NB4 (cell line): Measurements from ENCODE around the gene PDE11A.

Source experiments
- DNase-seq: peaks from one replicate; pipeline ENCODE4 v3.0.0; 2010; ENCODE audit warnings: low read depth
- H3K4me3 ChIP-seq: one replicate; pipeline ENCODE4 v1.5.1; 2011; ENCODE audit warnings: mild to moderate bottlenecking, low read depth, low read length, moderate library complexity
- MYC ChIP-seq: IDR thresholded peaks from 2 replicates; pipeline ENCODE4 v1.6.1; 2011; ENCODE audit warnings: low read depth, low read length
- POLR2A ChIP-seq: IDR thresholded peaks from 2 replicates; pipeline ENCODE4 v1.6.1; 2011; ENCODE audit warnings: mild to moderate bottlenecking; ENCODE audit not compliant: insufficient read length; ENCODE audit errors: extremely low read depth
- TF ChIP-seq, protein P1 (sequence below): IDR thresholded peaks from one replicate; pipeline ENCODE4 v1.5.1; 2012; ENCODE audit warnings: low read depth, low read length
- TF ChIP-seq, protein P2 (sequence below): IDR thresholded peaks from 2 replicates; pipeline ENCODE4 v1.6.1; 2011; ENCODE audit warnings: low read depth, low read length

PDE11A gene

DNA sequence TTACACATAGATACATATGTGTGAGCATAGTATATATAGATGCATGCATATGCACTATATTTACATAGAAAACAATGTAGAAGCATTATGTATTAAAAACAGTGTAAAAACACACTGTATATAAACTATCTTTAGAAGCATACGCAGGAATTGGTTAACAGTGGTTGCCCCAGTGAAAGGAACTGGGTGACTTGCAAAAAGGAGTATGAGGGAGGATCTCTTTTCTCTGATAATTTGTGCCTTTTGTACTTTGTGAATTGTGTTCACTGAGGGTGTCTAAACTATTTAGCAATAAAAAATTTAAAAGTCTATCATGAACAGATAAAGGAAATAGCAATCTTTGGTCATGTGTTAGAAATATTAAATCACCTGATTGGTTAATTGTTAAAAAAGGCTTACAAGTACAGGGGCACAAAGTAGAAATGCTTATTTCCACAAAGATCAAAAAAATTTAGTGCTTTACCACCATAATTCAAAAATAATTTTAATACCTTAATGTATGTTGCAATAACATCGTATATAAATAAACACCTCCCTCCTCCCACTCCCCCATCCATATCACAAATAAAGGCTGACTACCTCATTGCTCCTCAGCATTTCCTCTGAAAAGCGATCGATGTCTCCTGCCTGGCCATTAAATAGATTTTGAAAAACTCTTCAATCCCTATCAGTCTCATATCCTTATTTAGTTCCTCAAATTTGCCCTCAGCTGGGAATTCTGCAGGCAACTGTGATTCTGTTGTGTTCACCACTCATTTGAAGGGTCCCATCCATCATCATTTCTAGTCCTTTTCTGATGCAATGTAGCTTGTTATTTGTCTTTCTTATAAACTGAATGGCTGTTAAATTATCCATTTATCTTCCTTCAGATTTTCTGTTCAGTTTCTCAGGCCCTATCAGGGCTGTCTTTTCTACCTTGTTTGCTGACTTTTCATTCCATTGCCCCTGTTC lies 422.7 kb downstream of the PDE11A start:
- no peak for TF ChIP-seq MYC
- TF ChIP-seq, protein P1, sequence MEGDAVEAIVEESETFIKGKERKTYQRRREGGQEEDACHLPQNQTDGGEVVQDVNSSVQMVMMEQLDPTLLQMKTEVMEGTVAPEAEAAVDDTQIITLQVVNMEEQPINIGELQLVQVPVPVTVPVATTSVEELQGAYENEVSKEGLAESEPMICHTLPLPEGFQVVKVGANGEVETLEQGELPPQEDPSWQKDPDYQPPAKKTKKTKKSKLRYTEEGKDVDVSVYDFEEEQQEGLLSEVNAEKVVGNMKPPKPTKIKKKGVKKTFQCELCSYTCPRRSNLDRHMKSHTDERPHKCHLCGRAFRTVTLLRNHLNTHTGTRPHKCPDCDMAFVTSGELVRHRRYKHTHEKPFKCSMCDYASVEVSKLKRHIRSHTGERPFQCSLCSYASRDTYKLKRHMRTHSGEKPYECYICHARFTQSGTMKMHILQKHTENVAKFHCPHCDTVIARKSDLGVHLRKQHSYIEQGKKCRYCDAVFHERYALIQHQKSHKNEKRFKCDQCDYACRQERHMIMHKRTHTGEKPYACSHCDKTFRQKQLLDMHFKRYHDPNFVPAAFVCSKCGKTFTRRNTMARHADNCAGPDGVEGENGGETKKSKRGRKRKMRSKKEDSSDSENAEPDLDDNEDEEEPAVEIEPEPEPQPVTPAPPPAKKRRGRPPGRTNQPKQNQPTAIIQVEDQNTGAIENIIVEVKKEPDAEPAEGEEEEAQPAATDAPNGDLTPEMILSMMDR: no peak
- TF ChIP-seq, protein P2, sequence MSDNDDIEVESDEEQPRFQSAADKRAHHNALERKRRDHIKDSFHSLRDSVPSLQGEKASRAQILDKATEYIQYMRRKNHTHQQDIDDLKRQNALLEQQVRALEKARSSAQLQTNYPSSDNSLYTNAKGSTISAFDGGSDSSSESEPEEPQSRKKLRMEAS: no peak
- TF ChIP-seq POLR2A: no peak
- no peak for DNase-seq
- H3K4me3 ChIP-seq: no peak overlapping the region

DNA sequence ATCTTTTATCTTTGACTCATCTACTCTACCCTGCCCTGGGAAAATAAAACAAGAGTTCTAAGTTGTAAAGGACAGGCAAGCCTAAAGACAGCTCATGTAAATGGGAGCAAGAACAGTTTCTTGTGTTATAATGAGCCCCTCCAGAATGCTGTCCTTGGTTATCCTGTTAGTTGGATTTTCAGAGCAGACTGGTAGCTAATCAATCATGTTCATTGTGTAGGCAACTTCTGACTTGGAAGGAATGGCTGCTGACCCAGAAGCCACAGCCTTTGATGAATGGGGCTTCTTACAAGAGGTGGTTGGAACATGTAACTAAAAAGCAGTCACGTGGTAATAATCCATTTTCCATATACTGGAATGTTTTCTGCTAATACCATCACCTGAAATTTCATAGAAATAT lies 425.8 kb downstream of the PDE11A start:
- DNase-seq: no peak
- TF ChIP-seq MYC: no peak
- TF ChIP-seq, protein P1: no peak
- TF ChIP-seq, protein P2: no peak
- no peak for TF ChIP-seq POLR2A

DNA sequence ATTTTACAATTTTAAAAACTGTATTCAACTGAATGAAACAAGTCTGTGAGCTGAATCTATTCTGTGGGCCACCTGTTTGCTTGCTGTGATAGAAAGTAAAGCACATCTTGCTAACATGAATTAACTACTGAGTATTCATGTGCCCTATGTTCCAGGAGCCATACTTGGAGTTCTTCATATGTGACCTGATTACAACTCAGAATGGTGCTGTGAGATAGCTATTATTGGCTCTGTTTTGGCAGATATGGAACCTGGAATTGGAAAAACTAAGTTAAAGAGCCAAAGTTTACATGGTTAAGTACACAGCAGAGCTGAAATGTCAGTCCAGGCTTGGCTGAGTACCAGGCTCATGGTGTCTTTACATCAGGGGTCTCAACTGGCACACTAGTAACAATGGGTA lies 426.3 kb downstream of the PDE11A start:
- TF ChIP-seq MYC (no peak), POLR2A (no peak)
- TF ChIP-seq, protein P1: no peak
- TF ChIP-seq, protein P2: no peak
- no peak for DNase-seq

More for the DNA sequence above, 425.8 kb downstream of the PDE11A start:
- no peak overlapping the region for H3K4me3 ChIP-seq

DNA sequence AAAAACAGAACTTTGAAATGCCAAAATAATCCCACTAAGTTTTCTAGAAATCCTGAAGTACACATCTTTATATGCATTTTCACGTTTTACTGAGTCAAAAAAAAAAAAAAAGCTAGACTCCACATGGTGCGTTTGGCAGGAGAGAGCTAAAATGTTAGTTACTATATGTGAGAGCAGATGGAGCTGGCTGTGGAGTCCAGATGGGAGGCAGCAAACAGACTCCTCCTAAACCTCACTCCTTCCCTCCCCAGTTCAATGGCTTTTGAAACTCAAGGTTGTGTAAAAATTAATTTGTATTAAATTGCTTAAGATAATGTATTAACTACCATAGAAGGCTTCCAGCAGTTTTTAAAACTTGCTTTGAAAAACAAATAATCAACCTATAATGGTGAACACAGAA lies 431.2 kb downstream of the PDE11A start:
- TF ChIP-seq, protein P1: no peak
- TF ChIP-seq, protein P2: no peak
- TF ChIP-seq MYC (no peak), POLR2A (no peak)
- H3K4me3 ChIP-seq: no peak overlapping the region
- no peak for DNase-seq

More for the DNA sequence above, 426.3 kb downstream of the PDE11A start:
- no peak overlapping the region for H3K4me3 ChIP-seq

DNA sequence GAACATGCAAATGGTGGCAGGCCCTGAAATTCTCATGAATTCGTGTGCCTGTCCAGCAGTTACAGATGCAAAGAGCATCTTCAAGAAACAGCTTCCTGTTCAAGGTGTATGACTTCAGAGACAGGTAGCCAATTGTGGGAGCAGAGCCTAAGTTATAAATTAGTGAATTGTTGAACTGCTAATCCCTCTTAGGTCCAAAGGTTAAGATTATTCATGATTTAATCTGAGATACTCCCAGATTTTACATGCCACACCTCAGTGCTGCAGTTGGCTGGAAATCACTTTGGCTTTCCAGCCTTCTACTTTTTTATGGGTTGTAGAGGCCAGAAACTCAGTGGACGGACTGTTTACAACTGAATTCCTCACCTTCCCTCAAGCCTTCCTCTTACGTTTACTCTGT lies 432.2 kb downstream of the PDE11A start:
- no peak for DNase-seq
- no peak overlapping the region for H3K4me3 ChIP-seq
- TF ChIP-seq, protein P2: no peak
- no peak for TF ChIP-seq MYC

DNA sequence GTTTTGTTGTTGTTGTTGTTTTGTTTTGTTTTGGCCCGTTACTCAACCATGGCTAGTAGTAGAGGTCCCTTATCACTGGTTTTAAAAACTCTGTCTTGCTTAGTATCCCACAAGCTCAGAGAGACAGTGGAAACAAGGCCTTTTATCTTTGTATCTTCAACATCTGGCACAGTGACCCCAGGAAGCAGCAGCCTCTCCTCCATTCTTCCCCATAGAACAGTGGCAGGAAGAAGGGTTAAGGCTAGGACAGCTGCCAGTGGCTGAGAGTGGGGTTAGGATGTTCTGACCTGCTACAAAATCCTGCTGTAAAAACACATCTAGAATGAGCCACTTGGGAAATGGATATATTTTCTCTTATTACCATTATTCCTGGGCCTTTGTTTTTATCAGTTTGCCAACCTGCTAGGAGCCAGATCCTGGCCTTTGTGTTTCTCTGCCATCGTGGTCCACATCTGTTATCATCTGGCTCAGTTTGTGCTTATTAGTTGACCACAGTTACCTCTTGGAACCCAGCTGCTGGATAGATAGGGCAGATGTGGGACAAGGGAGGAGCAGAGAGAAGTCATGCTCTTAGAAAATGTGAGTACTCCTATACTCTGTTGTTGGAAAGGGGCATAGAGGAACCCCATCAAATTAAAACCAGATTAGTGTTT lies 433.2 kb downstream of the PDE11A start:
- TF ChIP-seq, protein P1: no peak
- TF ChIP-seq MYC (no peak), POLR2A (no peak)
- TF ChIP-seq, protein P2: no peak
- H3K4me3 ChIP-seq: no peak overlapping the region
- DNase-seq: no peak
